ENCODE results near the gene VPS8. TPM values are rescaled to one million over a fixed set of nuclear protein-coding genes. Genes with fewer than 3 reads are reported as not detected.

The VPS8 gene
- total and polyA plus RNA-seq, 9 of the 15 experiments (the other 6 are each of a cell fraction or from before 2014, with no cell fraction given), result 7.2 to 41.0 (median 28.3) TPM

DNA sequence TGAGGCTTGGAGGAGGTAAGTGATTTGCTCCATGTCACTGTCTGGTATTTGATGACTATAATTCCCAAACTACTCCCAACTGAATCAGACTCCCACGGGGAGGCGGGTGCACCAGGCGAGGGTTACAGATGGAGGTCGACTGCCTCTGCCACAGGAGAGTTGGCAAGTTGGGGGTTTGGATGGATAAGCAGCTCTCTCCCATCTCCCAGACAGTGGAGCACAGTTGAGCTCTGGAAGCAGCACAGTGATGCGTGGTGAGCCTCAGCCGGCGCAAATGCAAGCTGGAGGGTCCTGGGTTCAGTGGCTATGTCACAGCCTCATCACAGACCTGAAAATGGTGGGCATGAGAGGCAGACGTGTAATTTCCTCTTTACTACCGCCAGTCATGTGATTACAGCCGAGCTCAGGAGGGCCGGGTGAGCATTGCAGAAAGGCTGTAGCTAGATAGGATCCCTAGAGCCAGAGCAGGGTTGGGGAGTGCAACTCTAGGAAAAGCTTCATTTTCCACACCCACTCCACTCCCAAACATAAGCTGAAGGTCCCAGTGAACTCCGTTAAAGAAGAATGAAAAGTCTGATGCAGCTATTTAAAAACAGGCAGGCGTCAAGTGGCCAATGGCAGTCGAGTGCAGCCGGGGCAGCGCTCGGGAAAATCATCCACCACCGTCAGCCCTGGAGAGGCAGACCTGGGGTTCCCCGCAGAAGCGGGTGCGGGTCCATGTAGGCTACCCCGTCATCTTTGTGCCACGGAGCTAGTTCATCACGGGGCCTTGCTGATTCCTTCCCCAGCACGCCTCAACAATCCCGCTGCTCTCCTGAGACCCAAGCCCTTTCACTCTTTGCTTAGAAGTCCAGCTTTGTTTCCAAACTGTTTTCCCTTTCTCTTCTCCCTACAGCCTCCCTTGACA lies 33.3 kb upstream of the VPS8 start:
- no peaks in the 10 kb centered on the region for H3K36me3 ChIP-seq (ENCODE audit: control insufficient read depth, insufficient read depth, low read length)
- TF ChIP-seq, protein P1, sequence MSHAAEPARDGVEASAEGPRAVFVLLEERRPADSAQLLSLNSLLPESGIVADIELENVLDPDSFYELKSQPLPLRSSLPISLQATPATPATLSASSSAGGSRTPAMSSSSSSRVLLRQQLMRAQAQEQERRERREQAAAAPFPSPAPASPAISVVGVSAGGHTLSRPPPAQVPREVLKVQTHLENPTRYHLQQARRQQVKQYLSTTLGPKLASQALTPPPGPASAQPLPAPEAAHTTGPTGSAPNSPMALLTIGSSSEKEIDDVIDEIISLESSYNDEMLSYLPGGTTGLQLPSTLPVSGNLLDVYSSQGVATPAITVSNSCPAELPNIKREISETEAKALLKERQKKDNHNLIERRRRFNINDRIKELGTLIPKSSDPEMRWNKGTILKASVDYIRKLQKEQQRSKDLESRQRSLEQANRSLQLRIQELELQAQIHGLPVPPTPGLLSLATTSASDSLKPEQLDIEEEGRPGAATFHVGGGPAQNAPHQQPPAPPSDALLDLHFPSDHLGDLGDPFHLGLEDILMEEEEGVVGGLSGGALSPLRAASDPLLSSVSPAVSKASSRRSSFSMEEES (CRISPR knock-in tag; IDR thresholded peaks at IDR 0.05), result peak; percentile 70
- TF ChIP-seq, protein P2, sequence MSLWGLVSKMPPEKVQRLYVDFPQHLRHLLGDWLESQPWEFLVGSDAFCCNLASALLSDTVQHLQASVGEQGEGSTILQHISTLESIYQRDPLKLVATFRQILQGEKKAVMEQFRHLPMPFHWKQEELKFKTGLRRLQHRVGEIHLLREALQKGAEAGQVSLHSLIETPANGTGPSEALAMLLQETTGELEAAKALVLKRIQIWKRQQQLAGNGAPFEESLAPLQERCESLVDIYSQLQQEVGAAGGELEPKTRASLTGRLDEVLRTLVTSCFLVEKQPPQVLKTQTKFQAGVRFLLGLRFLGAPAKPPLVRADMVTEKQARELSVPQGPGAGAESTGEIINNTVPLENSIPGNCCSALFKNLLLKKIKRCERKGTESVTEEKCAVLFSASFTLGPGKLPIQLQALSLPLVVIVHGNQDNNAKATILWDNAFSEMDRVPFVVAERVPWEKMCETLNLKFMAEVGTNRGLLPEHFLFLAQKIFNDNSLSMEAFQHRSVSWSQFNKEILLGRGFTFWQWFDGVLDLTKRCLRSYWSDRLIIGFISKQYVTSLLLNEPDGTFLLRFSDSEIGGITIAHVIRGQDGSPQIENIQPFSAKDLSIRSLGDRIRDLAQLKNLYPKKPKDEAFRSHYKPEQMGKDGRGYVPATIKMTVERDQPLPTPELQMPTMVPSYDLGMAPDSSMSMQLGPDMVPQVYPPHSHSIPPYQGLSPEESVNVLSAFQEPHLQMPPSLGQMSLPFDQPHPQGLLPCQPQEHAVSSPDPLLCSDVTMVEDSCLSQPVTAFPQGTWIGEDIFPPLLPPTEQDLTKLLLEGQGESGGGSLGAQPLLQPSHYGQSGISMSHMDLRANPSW (CRISPR knock-in tag; IDR thresholded peaks at IDR 0.05), result no peak
- DNase-seq (ENCODE audit: extremely low read depth in 1 of 4, low spot score in 3 of 4), result no peak
- H3K9me3 ChIP-seq (replicated peaks; ENCODE audit: control insufficient read depth, insufficient read depth, low read depth, low read length), result no peaks in the 10 kb centered on the region
- H3K4me2 ChIP-seq (ENCODE audit: insufficient read depth, low read length), result no peak overlapping the region
- H4K20me1 ChIP-seq (replicated peaks; ENCODE audit: control insufficient read depth, insufficient read depth, low read length), result peaks cover 16% of the 10 kb centered on the region
- H3K4me3 ChIP-seq, result no peak overlapping the region
- intact Hi-C loops (cut with micrococcal nuclease), result loop anchor here (1.0 to 10.0 kb wide), 3 partner anchors 25 to 404 kb away; partner anchors contain the start of gene THPO
- peaks cover 34 to 70% of the 10 kb centered on the region in 2 experiments for H3K27me3 ChIP-seq (ENCODE audit: control insufficient read depth in 2 of 2, insufficient read depth in 2 of 2, low read length in 2 of 2)
- BruUV-seq (replicated peaks), result no TSS peak
- H3K9me1 ChIP-seq (ENCODE audit: control insufficient read depth, insufficient read depth, low read length), result no peaks in the 10 kb centered on the region
- in situ Hi-C loops (cut with MboI), result loop anchor here (25.0 kb wide), 1 partner anchor 366 kb away; no protein-coding TSS in a partner anchor
- ChIA-PET CTCF (ENCODE audit: low intra/inter-chr PET ratio) (interaction anchor here (0.6 to 1.1 kb wide), 5 partner anchors 12 to 1645 kb away, joined by 3 to 5 read pairs (median 3); no protein-coding TSS in a partner anchor), POLR2A (interaction anchor here (0.6 to 1.6 kb wide), 4 partner anchors 12 to 217 kb away, joined by 3 to 7 read pairs (median 4); partner anchors contain the start of gene EPHB3)
- ATAC-seq, result no peak
- H3K27ac ChIP-seq (ENCODE audit: extremely low read depth, low read depth, low read length), result no peak overlapping the region
- H3K4me1 ChIP-seq (replicated peaks in 1 of 2; ENCODE audit: control insufficient read depth in 2 of 2, insufficient read depth in 2 of 2, low read length in 2 of 2), result peaks cover 0 to 4% of the 10 kb centered on the region in 2 experiments; a peak in 1 of 5 replicates
- no peak overlapping the region for H2AFZ ChIP-seq (ENCODE audit: low read depth, low read length)
- no peak for FAIRE-seq
- H3K9ac ChIP-seq (ENCODE audit: insufficient read depth in 1 of 2, low read depth in 2 of 2, low read length in 2 of 2), result peak overlapping the region in 1 of 2 experiments; percentile 58; a peak in 2 of 4 replicates
- WGBS (ENCODE audit: insufficient coverage, low coverage, missing lambda C conversion rate), result 8% methylated on average over 26 of the region's 26 CpGs
- no peaks in the 10 kb centered on the region for H3K79me2 ChIP-seq (ENCODE audit: control insufficient read depth, insufficient read depth, low read length)

All from K562 (cell line).